NCI-H510A (cell line): ENCODE data around the gene MGAT5B.

Experiments
- DNase-seq: peaks from one replicate; lab custom pipeline; 2025; lab: John Stamatoyannopoulos, UW

Gene MGAT5B

GRCh38 chr17:76981545-76982295 is 113.5 kb downstream of the MGAT5B start:
- no peak for DNase-seq

DNA sequence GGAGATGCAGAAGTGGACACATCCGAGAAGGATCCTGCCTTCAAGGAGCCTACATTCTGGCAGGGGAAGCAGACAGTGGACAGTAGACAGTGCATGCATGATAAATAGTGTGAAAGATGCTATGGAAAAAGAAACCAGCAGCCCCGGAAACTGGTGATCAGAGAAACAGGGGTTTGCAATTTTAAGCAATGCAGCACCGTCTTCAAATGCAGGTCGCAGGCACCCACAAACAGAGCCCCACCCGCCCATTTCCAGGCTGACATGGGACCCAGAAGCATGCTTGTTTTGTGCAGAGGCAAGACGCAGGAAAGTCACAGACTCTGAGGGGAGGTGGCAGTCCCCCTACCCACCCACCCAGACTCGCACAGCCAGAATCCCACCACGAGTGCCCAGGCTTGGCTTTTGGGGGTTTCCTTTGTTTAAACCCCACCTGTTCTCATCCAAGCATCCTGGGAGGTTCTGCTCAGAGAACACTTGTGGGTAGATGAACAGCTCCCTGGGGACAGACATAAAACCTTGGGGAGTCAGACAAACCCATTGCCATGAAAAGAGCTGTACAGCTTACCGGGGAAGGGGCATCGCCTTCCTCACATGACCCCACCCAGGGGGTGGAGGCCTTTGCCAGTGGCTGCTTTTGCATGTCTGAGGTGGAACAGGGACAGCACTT is 114.3 kb downstream of the MGAT5B start:
- DNase-seq: no peak

DNA sequence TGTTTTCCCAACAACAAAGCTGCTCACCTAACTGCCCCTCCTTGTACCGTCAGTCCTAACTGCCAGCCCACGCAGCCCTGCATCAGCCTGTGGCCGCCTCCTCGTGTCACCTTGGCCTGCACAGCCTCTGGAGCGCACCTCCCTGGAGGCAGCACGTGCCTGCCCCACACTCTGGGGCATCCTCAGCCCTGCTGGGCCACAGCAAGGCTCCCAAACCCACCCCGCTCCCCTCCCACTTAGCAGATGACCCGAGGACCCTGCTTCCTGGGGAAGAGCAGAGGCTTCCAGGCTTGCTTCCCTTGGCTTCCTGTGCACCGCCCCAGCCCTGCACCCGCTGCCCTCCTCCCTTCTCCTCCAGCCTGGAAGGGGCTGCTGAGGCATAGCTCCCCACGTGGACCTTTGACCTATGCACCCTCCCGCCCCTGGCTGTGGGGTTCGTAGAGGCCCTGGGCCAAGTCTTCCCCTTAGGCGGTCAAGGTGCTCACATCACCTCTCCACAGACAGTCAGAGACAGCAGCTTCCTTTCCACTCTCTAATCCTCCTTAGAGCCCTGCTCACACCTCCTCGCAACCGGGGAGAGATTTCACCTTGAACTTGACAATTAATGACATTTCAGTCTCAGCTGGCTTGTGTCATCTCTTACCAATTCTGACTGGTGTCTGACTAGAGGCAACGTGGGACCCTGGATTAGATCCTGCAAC is 115.0 kb downstream of the MGAT5B start:
- DNase-seq: no peak

DNA sequence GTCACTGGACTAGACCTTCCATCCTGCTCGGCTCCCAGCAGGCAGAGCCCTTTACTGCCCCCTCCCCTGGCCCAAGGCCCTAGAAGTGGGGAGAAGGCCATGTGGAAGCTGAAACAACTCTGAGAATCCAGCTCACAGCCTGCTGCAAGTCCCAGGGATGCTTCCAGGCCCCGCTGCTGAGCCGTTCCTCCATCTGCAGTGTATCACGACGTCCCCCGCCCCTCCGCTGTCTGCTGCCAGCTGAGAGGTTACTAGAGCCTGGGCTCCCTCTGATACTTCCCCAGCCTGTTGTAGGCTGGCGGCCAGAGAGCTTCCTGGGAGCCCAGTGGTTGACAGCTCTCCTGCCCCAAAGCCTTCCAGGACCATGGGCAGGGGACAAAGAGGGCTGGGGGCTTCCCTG is 118.2 kb downstream of the MGAT5B start:
- no peak for DNase-seq

DNA sequence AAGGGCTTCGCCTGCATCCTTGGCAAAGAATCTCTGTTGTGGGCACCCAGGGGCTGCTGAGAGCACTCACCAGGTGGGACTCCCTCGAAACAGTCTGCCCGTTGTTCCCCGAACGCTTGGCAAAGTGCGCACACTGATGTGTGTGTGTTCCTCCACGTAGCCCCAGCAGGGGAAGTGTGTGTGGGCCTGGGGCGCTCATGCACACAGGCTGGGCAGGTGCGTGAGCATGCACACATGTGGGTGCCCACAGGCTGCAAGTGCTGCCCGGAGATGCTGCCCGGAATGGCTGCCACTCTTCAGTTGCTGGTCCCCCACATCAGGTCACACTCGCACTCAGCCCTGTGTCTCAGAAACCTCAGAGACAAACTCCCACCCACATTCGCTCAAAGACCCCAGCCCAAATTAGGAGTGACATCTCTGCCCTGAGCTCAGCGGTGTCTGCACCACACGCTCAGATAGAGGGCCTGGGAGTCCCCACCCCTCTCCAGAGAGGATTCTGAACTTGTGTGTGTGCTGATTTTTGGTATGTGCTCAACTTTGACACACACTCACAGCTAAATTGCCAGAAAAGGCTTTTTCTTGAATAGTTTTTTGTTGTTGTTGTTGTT is 119.4 kb downstream of the MGAT5B start:
- no peak for DNase-seq

DNA sequence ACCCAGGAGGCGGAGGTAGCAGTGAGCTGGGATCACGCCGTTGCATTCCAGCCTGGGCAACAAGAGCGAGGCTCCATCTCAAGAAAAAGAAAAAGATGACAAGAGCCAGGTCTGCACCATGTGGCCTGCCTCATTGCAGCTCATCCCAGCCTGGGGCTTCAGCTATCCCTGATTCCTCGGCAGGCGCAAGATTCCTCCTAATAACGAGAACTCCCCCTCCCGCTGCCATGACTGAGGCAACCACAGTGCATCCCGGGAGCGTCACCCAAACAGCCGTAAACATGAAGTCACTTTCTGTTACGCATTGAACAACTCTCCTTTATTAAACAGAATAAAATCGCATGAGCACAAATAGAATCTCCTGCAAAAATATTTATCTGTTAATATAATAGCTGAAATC is 120.6 kb downstream of the MGAT5B start:
- DNase-seq: no peak

GRCh38 chr17:76989519-76989918 is 121.3 kb downstream of the MGAT5B start:
- no peak for DNase-seq

- no peak for DNase-seq
Observed at GRCh38 chr17:76992891-76993290, 124.7 kb downstream of the MGAT5B start.

- no peak for DNase-seq
Observed at GRCh38 chr17:76993651-76994050, 125.4 kb downstream of the MGAT5B start.

GRCh38 chr17:76994237-76994637 is 126.0 kb downstream of the MGAT5B start:
- no peak for DNase-seq

DNA sequence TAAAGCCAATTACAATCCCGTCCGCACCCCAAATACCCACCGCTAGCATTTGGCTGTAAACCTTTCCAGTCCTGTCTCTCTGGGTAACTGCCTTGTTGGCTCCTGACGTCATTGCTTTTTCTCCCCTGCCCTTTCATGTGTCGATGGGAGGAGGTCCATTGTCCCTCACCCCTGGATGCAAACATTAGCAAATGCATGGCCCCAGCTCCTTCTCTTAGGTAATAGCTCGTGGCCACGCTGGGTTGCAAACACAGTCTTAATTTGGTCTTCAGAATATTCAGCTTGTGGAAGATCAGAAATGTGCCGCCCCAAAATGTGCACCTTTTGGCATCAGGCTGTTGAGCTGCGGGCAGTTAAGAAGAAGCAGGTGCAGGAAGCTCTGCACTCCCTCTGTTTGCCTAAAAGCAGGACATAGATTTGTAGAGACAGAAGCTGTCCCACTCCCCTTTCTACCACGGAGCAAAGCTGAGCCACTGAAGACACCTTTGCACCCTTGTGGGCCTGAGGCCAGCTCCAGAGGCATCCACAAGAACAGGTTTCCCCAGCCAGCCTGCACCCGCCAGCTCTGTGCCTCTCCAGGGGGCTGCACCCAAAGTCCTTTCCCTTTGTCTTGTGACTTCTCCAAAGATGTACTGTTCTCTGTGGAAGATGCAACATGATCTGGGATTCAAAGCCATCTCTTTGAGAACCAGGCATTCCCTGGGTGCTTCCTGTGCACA is 127.3 kb downstream of the MGAT5B start:
- no peak for DNase-seq

DNA sequence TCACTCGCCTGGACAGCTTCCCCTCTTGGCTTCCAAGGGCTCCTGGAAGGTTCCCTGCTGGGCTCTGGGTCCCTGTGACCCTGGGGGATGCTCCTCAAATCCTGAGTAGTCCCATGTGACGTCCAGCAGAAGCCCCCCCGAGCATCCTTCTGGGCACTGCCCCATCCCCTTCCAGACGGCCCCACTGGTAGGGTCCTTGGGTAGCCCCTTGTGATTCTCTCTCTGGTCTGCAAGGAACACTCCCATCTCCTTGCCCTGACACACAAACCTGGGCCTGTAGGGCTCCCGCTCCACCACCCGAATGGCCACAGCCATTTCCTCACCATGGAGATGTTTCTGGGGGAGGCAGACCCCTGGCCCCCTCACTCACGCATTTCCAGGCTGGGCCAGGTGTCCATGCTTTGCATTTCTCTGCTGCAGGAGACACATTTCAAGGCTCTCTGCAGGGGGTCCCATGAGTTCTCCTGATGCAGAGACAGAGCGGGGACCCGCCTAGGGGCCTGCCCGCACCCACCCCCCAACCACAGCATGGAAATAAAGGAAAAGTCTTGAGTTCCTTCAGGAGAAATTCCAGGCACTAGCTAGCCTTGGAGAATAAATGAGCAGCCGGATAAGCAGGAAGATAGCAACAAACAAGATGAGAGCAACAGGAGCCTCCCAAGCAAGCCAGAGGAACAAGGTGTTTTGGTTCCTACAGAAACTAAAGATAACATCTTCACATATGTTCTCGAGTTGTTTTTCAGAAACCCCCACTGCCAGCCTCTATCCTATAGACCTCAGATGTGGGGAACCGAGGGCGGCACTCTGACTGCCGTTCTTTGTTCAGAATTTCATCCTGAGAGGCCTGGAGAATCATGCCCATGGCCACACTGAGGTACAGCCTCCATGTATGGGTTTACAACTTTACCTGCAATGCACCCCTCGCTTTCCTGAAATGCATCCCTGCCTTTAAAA is 128.8 kb downstream of the MGAT5B start:
- DNase-seq: no peak

DNA sequence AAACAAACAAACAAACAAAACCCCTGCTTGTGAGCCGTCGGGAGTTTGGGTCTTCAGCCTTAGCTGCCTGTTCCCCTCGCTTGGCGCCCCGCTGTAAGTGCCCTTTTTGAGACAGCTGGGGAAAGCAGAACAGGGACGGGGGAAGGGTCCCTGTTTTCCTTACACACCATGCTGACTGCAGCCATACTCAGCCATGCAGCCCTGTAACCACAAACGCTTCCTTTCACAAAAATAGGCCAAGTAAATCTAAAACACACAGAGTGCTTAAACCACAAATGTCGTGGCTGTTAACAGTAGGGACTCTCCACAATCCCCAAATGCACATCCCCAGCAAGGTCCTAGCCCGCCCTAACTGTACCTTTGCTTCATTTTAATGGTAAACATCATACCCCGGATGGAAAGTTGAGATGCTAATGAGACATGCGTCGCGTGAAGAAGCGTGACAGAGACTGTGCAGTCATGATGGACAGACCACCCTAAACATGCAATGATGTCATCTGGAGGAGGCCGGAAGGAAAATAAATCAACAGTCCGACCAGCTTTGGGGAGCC is 129.9 kb downstream of the MGAT5B start:
- no peak for DNase-seq

GRCh38 chr17:76998839-76999238 is 130.6 kb downstream of the MGAT5B start:
- DNase-seq: no peak
